ENCODE results near the gene MRPS35.

MRPS35 gene

GRCh38 chr12:27710592-27711316 is at the start of gene MRPS35:
MRPS35 (plus strand) TSS chr12:27710832; CDS start chr12:27710844, 12 bp downstream.
- ChIA-PET CTCF (no interaction called here), POLR2A (interaction anchor here (0.6 to 1.2 kb wide), 4 partner anchors 9 to 69 kb away, joined by 3 to 5 read pairs (median 4); partner anchors contain the start of genes KLHL42 and MANSC4)
- Histone ChIP-seq H3K36me3 (ENCODE audit: control insufficient read depth in 2 of 2, insufficient read depth in 1 of 2, low read length in 2 of 2) (peaks cover 15 to 18% of the 10 kb centered on the region in 2 experiments), H3K9me3 (ENCODE audit: control insufficient read depth, insufficient read depth, low read depth, low read length) (no peaks in the 10 kb centered on the region), H3K4me3 (ENCODE audit: low read depth, low read length) (peak within 1 kb of the TSS; percentile 93), H3K4me1 (ENCODE audit: control insufficient read depth, insufficient read depth, low read length) (0 out of 2 replicates have a peak, but pooled peaks cover 2% of the 10 kb centered on the region), H3K27ac (ENCODE audit: extremely low read depth, low read depth, low read length) (peak within 1 kb of the TSS; percentile 64)
- TF ChIP-seq FEZF1 (tag by site-specific recombination; IDR thresholded peaks at IDR 0.05) (no peak), ZSCAN18 (tag by site-specific recombination; IDR thresholded peaks at IDR 0.05) (peak; percentile 43; the same call in 1 of the 2 replicates), ZNF19 (tag by site-specific recombination; IDR thresholded peaks at IDR 0.05; ENCODE audit: low read depth) (no peak), GLIS1 (tag by site-specific recombination; IDR thresholded peaks at IDR 0.05) (peak; percentile 64), ZNF843 (tag by site-specific recombination; IDR thresholded peaks at IDR 0.05) (peak; percentile 53; the same call in 1 of the 2 replicates), ZNF777 (tag by site-specific recombination; IDR thresholded peaks at IDR 0.05; ENCODE audit: borderline replicate concordance) (peak; percentile 99), ZSCAN23 (tag by site-specific recombination; IDR thresholded peaks at IDR 0.05) (no peak), ZNF555 (tag by site-specific recombination; conservative IDR thresholded peaks at IDR 0.05) (no peak), ZNF132 (tag by site-specific recombination; IDR thresholded peaks at IDR 0.05; ENCODE audit: borderline replicate concordance) (no peak), GLI4 (tag by site-specific recombination; IDR thresholded peaks at IDR 0.05) (peak; percentile 99), ZNF660 (tag by site-specific recombination; IDR thresholded peaks at IDR 0.05) (no peak; the same call in 1 of the 2 replicates), ZNF664 (tag by site-specific recombination; IDR thresholded peaks at IDR 0.05) (no peak), ZNF169 (tag by site-specific recombination; IDR thresholded peaks at IDR 0.05) (no peak), ZNF223 (tag by site-specific recombination; IDR thresholded peaks at IDR 0.05) (no peak), ZNF530 (tag by site-specific recombination; IDR thresholded peaks at IDR 0.05; ENCODE audit: low read depth) (no peak), ZNF501 (tag by site-specific recombination; IDR thresholded peaks at IDR 0.05) (peak; percentile 99), BCL6B (tag by site-specific recombination; IDR thresholded peaks at IDR 0.05) (no peak), ZNF366 (tag by site-specific recombination; conservative IDR thresholded peaks at IDR 0.05) (no peak), ZNF791 (tag by site-specific recombination; IDR thresholded peaks at IDR 0.05) (no peak), ZNF239 (tag by site-specific recombination; IDR thresholded peaks at IDR 0.05) (0 out of 2 replicates have a peak, but pooled peaks have one; percentile 20), IKZF3 (tag by site-specific recombination; IDR thresholded peaks at IDR 0.05) (no peak), ZNF521 (tag by site-specific recombination; IDR thresholded peaks at IDR 0.05) (no peak), ZNF707 (tag by site-specific recombination; IDR thresholded peaks at IDR 0.05) (no peak; the same call in 1 of the 2 replicates), SALL2 (tag by site-specific recombination; IDR thresholded peaks at IDR 0.05; ENCODE audit: borderline replicate concordance) (no peak), ZNF23 (tag by site-specific recombination; IDR thresholded peaks at IDR 0.05; ENCODE audit: borderline replicate concordance) (no peak), PRDM2 (tag by site-specific recombination; IDR thresholded peaks at IDR 0.05; ENCODE audit: borderline replicate concordance) (no peak), CTCF (tag by site-specific recombination; IDR thresholded peaks at IDR 0.05) (peak; percentile 77)

Data from HEK293 (cell line).